Measurements from ENCODE around the gene SMYD3.

Gene SMYD3

GRCh38 chr1:245881767-245882391 is 625.2 kb downstream of the SMYD3 start:
- no peak for ATAC-seq

GRCh38 chr1:245880754-245881403 is 626.2 kb downstream of the SMYD3 start:
- no peak for ATAC-seq

- ATAC-seq = no peak
Measured at GRCh38 chr1:245879091-245879490, 628.0 kb downstream of the SMYD3 start.

GRCh38 chr1:245878585-245878984 is 628.5 kb downstream of the SMYD3 start:
- no peak for ATAC-seq

GRCh38 chr1:245877976-245878375 is 629.1 kb downstream of the SMYD3 start:
- no peak for ATAC-seq

- ATAC-seq = no peak
Measured at GRCh38 chr1:245876586-245876985, 630.5 kb downstream of the SMYD3 start.

GRCh38 chr1:245875581-245876261 is 631.4 kb downstream of the SMYD3 start:
- ATAC-seq = no peak

- ATAC-seq = no peak
Measured at GRCh38 chr1:245874942-245875580, 632.0 kb downstream of the SMYD3 start.

GRCh38 chr1:245873883-245874671 is 633.0 kb downstream of the SMYD3 start:
- ATAC-seq = no peak

- ATAC-seq = no peak
Measured at GRCh38 chr1:245873068-245873467, 634.0 kb downstream of the SMYD3 start.

GRCh38 chr1:245872475-245872874 is 634.6 kb downstream of the SMYD3 start:
- ATAC-seq = no peak

- ATAC-seq = no peak
Measured at GRCh38 chr1:245871915-245872314, 635.2 kb downstream of the SMYD3 start.

GRCh38 chr1:245871191-245871590 is 635.9 kb downstream of the SMYD3 start:
- ATAC-seq = no peak

GRCh38 chr1:245870698-245871097 is 636.4 kb downstream of the SMYD3 start:
- no peak for ATAC-seq

GRCh38 chr1:245869847-245870246 is 637.2 kb downstream of the SMYD3 start:
- ATAC-seq = no peak

GRCh38 chr1:245867738-245868137 is 639.3 kb downstream of the SMYD3 start:
- ATAC-seq = no peak

- ATAC-seq = no peak
Measured at GRCh38 chr1:245864872-245865271, 642.2 kb downstream of the SMYD3 start.

GRCh38 chr1:245863566-245864184 is 643.4 kb downstream of the SMYD3 start:
- ATAC-seq = no peak

GRCh38 chr1:245862812-245863540 is 644.1 kb downstream of the SMYD3 start:
- no peak for ATAC-seq

- ATAC-seq = no peak
Measured at GRCh38 chr1:245860657-245861544, 646.2 kb downstream of the SMYD3 start.
